CD4-positive, alpha-beta T cell (primary cell): Measurements from ENCODE around the gene OR2AE1. TPM values are rescaled to one million over a fixed set of nuclear protein-coding genes. Genes with fewer than 3 reads are reported as not detected.

Source experiments
- ATAC-seq: fragments of 200-7000 bp; cut with Tn5 transposase; one replicate; pipeline ENCODE4 v1.10.0; 2022; ENCODE audit warnings: mild to moderate bottlenecking; ENCODE audit not compliant: poor library complexity
- CTCF ChIA-PET: fragments of 350-600 bp; sonication (Branson Sonifier 250); formaldehyde crosslinking; loops from one replicate; lab custom pipeline; 2021; ENCODE audit warnings: antibody characterized with exemption, inconsistent platforms; lab: Charles Lee
- POLR2A ChIA-PET: fragments of 350-600 bp; sonication (Branson Sonifier 250); formaldehyde crosslinking; loops from one replicate; lab custom pipeline; 2021; ENCODE audit warnings: antibody characterized with exemption, inconsistent platforms; lab: Charles Lee
- DNase-seq, 14 experiments: peaks; one replicate each; pipeline ENCODE4 v3.0.0-alpha.2; 2013 to 2020; ENCODE audit warnings: mixed read lengths in 2 of 14
- H3K27ac ChIP-seq, 2 donors: one replicate each; pipeline versions ENCODE4 v1.5.1 to v1.7.0; 2013; ENCODE audit warnings: low read length in 2 of 2, low read depth in 1 of 2, mild to moderate bottlenecking in 1 of 2
- H3K27me3 ChIP-seq, 2 experiments: 1 replicate in 1 of 2; 2 replicates in 1 of 2; pipeline versions ENCODE4 v1.6.1 to v1.7.0; 2013; ENCODE audit warnings: low read length in 2 of 2, control low read depth in 1 of 2, mild to moderate bottlenecking in 1 of 2, moderate library complexity in 1 of 2; ENCODE audit not compliant: insufficient read depth in 2 of 2, control insufficient read depth in 1 of 2
- H3K36me3 ChIP-seq: one replicate; pipeline ENCODE4 v1.6.1; 2013; ENCODE audit warnings: low read length, control low read depth; ENCODE audit not compliant: insufficient read depth
- H3K4me1 ChIP-seq: one replicate; pipeline ENCODE4 v1.6.1; 2013; ENCODE audit warnings: low read length, control low read depth; ENCODE audit not compliant: insufficient read depth
- H3K4me3 ChIP-seq: one replicate; pipeline ENCODE4 v1.5.1; 2013; ENCODE audit warnings: mild to moderate bottlenecking, low read length, moderate library complexity
- H3K9me3 ChIP-seq, 2 experiments: 1 replicate in 1 of 2; 2 replicates in 1 of 2; pipeline versions ENCODE4 v1.6.1 to v1.7.0; 2013; ENCODE audit warnings: low read length in 2 of 2, mild to moderate bottlenecking in 2 of 2, control low read depth in 1 of 2, moderate library complexity in 1 of 2; ENCODE audit not compliant: control insufficient read depth in 1 of 2, insufficient read depth in 1 of 2
- H3K27ac Mint-ChIP-seq: one replicate; pipeline ENCODE4 v1.8.0; 2020; ENCODE audit warnings: mixed read lengths
- H3K27me3 Mint-ChIP-seq: one replicate; pipeline ENCODE4 v1.8.0; 2021; ENCODE audit warnings: mixed read lengths
- H3K36me3 Mint-ChIP-seq: one replicate; pipeline ENCODE4 v1.8.0; 2021; ENCODE audit warnings: low read depth, mixed read lengths
- H3K4me1 Mint-ChIP-seq: one replicate; pipeline ENCODE4 v1.8.0; 2021; ENCODE audit warnings: low read depth, mixed read lengths
- H3K4me3 Mint-ChIP-seq: one replicate; pipeline ENCODE4 v1.8.0; 2020; ENCODE audit warnings: mild to moderate bottlenecking, mixed read lengths
- H3K9me3 Mint-ChIP-seq: one replicate; pipeline ENCODE4 v1.8.0; 2020; ENCODE audit warnings: mixed read lengths
- intact Hi-C, 2 experiments: fragments of 100-400 bp; cut with DNase I in 1 of 2; cut with micrococcal nuclease in 1 of 2; formaldehyde crosslinking; loops; one replicate each; pipeline versions ENCODE4 v1.15.1 to v1.9.0; 2023 to 2025; cut with DNase I, micrococcal nuclease
- total RNA-seq, 174 experiments: library from RNA in 2 of 174; stranded (reverse) in 2 of 174; gene quantifications; one replicate each; pipeline ENCODE4 v1.2.3 and lab custom pipeline; 2021 to 2026
- TF ChIP-seq, protein P1 (sequence below): fragments of 200-600 bp; IDR thresholded peaks from one replicate; pipeline ENCODE4 v1.8.0; 2022; ENCODE audit warnings: antibody characterized with exemption, mild to moderate bottlenecking

OR2AE1 gene
- total RNA-seq, 2 experiments from 2014 or later = not detected

DNA sequence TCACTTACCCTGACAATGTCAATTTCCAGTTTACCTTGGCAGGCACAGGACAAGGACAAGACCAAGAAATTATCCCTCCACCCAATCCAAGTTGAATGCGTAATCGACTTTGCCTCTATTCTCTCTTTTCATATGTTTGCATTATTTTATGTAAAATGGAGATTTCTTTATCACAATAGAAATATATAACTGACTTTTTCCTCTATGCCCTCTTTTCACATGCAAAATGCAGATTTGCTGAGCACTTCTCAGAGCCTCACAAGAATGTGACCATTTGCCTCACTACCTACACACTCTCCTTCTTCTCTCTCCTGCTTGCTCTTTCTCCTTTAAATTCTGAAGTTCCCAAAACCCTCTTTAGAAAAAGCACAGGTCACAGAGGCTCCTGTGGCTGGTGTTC lies 33.9 kb downstream of the OR2AE1 start:
- H3K9me3 Mint-ChIP-seq = no peaks in the 10 kb centered on the region
- intact Hi-C loops = no loop called here
- H3K27me3 ChIP-seq = no peaks in the 10 kb centered on the region
- H3K4me3 Mint-ChIP-seq = no peak overlapping the region
- peaks cover 3% of the 10 kb centered on the region for H3K27me3 Mint-ChIP-seq
- no peaks in the 10 kb centered on the region for H3K9me3 ChIP-seq
- H3K27ac ChIP-seq = no peak overlapping the region
- H3K36me3 ChIP-seq = no peaks in the 10 kb centered on the region
- no peak overlapping the region for H3K4me3 ChIP-seq
- H3K36me3 Mint-ChIP-seq = no peaks in the 10 kb centered on the region
- ChIA-PET CTCF (no interaction called here), POLR2A (no interaction called here)
- ATAC-seq = no peak
- no peak for DNase-seq
- peaks cover 2% of the 10 kb centered on the region for H3K4me1 Mint-ChIP-seq
- TF ChIP-seq, protein P1, sequence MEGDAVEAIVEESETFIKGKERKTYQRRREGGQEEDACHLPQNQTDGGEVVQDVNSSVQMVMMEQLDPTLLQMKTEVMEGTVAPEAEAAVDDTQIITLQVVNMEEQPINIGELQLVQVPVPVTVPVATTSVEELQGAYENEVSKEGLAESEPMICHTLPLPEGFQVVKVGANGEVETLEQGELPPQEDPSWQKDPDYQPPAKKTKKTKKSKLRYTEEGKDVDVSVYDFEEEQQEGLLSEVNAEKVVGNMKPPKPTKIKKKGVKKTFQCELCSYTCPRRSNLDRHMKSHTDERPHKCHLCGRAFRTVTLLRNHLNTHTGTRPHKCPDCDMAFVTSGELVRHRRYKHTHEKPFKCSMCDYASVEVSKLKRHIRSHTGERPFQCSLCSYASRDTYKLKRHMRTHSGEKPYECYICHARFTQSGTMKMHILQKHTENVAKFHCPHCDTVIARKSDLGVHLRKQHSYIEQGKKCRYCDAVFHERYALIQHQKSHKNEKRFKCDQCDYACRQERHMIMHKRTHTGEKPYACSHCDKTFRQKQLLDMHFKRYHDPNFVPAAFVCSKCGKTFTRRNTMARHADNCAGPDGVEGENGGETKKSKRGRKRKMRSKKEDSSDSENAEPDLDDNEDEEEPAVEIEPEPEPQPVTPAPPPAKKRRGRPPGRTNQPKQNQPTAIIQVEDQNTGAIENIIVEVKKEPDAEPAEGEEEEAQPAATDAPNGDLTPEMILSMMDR = no peak
- no peak overlapping the region for H3K27ac Mint-ChIP-seq
- H3K4me1 ChIP-seq = no peaks in the 10 kb centered on the region

DNA sequence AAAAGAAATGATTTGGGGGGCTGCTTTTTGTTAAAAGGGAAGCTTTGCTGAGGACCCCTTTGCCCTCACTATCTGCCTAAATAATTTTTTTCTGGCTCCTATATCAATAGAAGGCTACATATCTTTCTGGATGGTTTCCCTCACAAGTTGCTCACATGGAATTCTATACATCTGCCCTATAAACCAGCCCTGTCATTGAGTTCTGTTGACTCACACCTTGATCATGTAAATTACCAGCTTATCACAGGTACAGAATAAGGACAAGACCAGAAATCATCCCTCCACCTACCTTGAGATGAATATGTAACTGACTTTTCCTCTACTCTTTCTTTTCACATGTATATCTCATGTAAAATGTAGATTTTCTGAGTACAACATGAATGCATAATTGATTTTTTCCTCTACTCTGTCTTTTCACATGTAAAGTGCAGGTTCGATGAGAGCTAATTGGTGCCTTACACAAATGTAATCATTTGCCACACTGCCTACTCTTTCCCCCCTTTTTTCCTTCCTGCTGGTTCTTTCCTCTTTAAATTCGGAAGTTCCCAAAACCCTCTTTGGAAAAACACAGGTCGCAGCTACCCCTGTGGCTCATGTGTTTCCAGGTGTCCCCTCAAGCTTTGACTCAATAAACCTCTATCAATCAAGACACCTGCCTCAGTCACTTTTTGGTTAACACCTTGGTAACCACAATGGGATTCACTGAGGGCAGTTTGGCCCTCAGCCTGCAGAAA lies 36.5 kb downstream of the OR2AE1 start:
- Mint-ChIP-seq H3K4me1 (peaks cover 8% of the 10 kb centered on the region), H3K9me3 (no peaks in the 10 kb centered on the region), H3K36me3 (no peaks in the 10 kb centered on the region), H3K4me3 (no peak overlapping the region), H3K27me3 (no peaks in the 10 kb centered on the region), H3K27ac (no peak overlapping the region)
- H3K27ac ChIP-seq = no peak overlapping the region
- no peaks in the 10 kb centered on the region for H3K4me1 ChIP-seq
- ATAC-seq (no peak), DNase-seq (no peak)
- H3K4me3 ChIP-seq = no peak overlapping the region
- intact Hi-C loops = no loop called here
- ChIA-PET POLR2A (interaction anchor here (0.6 to 0.8 kb wide), 2 partner anchors 14 to 260 kb away, joined by 3 read pairs; no protein-coding TSS in a partner anchor), CTCF (no interaction called here)
- TF ChIP-seq, protein P1 = no peak
- no peaks in the 10 kb centered on the region for H3K27me3 ChIP-seq
- H3K36me3 ChIP-seq = no peaks in the 10 kb centered on the region
- H3K9me3 ChIP-seq = no peaks in the 10 kb centered on the region

DNA sequence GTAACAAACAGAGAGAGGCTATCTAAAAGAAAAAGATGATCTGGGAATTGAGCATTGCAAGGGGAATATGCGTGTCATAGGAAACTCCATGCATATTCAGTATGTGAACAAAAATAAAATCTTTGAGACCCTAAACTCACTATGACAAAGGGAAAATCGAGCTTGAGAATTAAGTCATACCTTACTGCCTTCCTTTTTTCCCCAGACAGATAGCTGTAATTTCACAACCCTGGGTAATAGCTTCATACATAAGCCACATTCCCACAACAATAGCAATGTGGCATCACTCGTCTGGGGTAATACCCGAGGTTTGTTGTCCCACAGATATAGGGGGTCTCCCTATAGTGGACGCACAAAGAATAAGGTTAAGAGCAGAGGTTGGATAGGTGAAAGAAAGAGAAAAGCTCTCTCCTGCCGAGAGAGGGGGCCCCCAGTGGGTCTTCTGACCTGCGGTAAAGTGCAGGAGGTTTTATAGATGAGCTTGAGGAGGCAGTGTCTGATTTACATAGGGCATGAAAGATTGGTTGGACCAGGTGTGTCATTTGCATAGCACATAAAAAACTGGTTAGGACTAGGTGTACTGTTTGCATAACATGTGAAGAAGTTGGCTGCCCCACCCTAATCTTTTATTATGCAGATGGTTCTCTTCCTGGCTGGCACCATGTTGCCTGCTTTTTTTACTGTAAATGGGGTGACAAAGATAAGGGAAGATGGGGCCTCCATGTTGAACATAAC lies 37.4 kb downstream of the OR2AE1 start:
- H3K36me3 ChIP-seq = no peaks in the 10 kb centered on the region
- peaks cover 8% of the 10 kb centered on the region for H3K4me1 Mint-ChIP-seq
- POLR2A ChIA-PET = no interaction called here
- H3K27me3 Mint-ChIP-seq = no peaks in the 10 kb centered on the region
- H3K4me3 ChIP-seq = no peak overlapping the region
- CTCF ChIA-PET = no interaction called here
- no peak overlapping the region for H3K27ac ChIP-seq
- no peaks in the 10 kb centered on the region for H3K36me3 Mint-ChIP-seq
- no peaks in the 10 kb centered on the region for H3K9me3 ChIP-seq
- no peaks in the 10 kb centered on the region for H3K9me3 Mint-ChIP-seq
- H3K4me1 ChIP-seq = no peaks in the 10 kb centered on the region
- intact Hi-C loops = loop anchor here in 1 of 2 experiments (5.0 to 10.0 kb wide), 2 partner anchors 312 to 475 kb away; no protein-coding TSS in a partner anchor
- H3K27me3 ChIP-seq = no peaks in the 10 kb centered on the region
- DNase-seq (no peak), ATAC-seq (no peak)
- TF ChIP-seq, protein P1 = no peak
- no peak overlapping the region for H3K27ac Mint-ChIP-seq
- no peak overlapping the region for H3K4me3 Mint-ChIP-seq
